ENCODE results near the gene SAC3D1.

The SAC3D1 gene

GRCh38 chr11:65059959-65060824 lies 19.2 kb downstream of the SAC3D1 start:
- DNase-seq (ENCODE audit: low read depth in 2 of 2), result no peak

GRCh38 chr11:65060913-65061408 lies 20.0 kb downstream of the SAC3D1 start:
- DNase-seq (ENCODE audit: low read depth in 2 of 2), result no peak

- DNase-seq (ENCODE audit: low read depth in 2 of 2), result no peak
These were observed 22.5 kb downstream of the SAC3D1 start for GRCh38 chr11:65063532-65063931.

- DNase-seq (ENCODE audit: low read depth in 2 of 2), result no peak
These were observed 23.8 kb downstream of the SAC3D1 start for GRCh38 chr11:65064847-65065240.

- DNase-seq (ENCODE audit: low read depth in 2 of 2), result no peak
These were observed 24.8 kb downstream of the SAC3D1 start for GRCh38 chr11:65065851-65066250.

GRCh38 chr11:65066315-65066714 lies 25.3 kb downstream of the SAC3D1 start:
- DNase-seq (ENCODE audit: low read depth in 2 of 2), result no peak

- no peak for DNase-seq (ENCODE audit: low read depth in 2 of 2)
These were observed 25.8 kb downstream of the SAC3D1 start for GRCh38 chr11:65066805-65067291.

GRCh38 chr11:65067446-65067845 lies 26.4 kb downstream of the SAC3D1 start:
- no peak for DNase-seq (ENCODE audit: low read depth in 2 of 2)

GRCh38 chr11:65069217-65069616 lies 28.2 kb downstream of the SAC3D1 start:
- no peak for DNase-seq (ENCODE audit: low read depth in 2 of 2)

- no peak for DNase-seq (ENCODE audit: low read depth in 2 of 2)
These were observed 31.1 kb downstream of the SAC3D1 start for GRCh38 chr11:65071907-65072630.

GRCh38 chr11:65072631-65072966 lies 31.6 kb downstream of the SAC3D1 start:
- no peak for DNase-seq (ENCODE audit: low read depth in 2 of 2)

GRCh38 chr11:65077451-65077850 lies 36.4 kb downstream of the SAC3D1 start:
- DNase-seq (ENCODE audit: low read depth in 2 of 2), result no peak

GRCh38 chr11:65078151-65078550 lies 37.1 kb downstream of the SAC3D1 start:
- peak; percentile 40 to 42 for DNase-seq (ENCODE audit: low read depth in 2 of 2)

- DNase-seq (ENCODE audit: low read depth in 2 of 2), result no peak
These were observed 37.9 kb downstream of the SAC3D1 start for GRCh38 chr11:65078786-65079342.

- DNase-seq (ENCODE audit: low read depth in 2 of 2), result no peak
These were observed 42.3 kb downstream of the SAC3D1 start for GRCh38 chr11:65083134-65083833.

GRCh38 chr11:65083834-65084597 lies 43.0 kb downstream of the SAC3D1 start, which contains the start of the genes CDCA5 and ZFPL1:
Gene CDCA5, minus strand, starts transcription at chr11:65084040. Its CDS starts 62 bp downstream, at chr11:65083978.
Gene ZFPL1, plus strand, starts transcription at chr11:65084222. Its CDS starts 477 bp downstream, at chr11:65084699.
- peak; percentile 94 to 96 for DNase-seq (ENCODE audit: low read depth in 2 of 2)

GRCh38 chr11:65084598-65085375 lies 43.8 kb downstream of the SAC3D1 start:
- DNase-seq (ENCODE audit: low read depth in 2 of 2), result no peak

GRCh38 chr11:65085446-65085845 lies 44.4 kb downstream of the SAC3D1 start:
- no peak for DNase-seq (ENCODE audit: low read depth in 2 of 2)

GRCh38 chr11:65086809-65087208 lies 45.8 kb downstream of the SAC3D1 start:
- no peak for DNase-seq (ENCODE audit: low read depth in 2 of 2)

GRCh38 chr11:65087216-65087615 lies 46.2 kb downstream of the SAC3D1 start:
- no peak for DNase-seq (ENCODE audit: low read depth in 2 of 2)
